GM10847 (cell line): ENCODE data around the gene NSL1.

Experiments
- POLR2A ChIP-seq: IDR thresholded peaks from 2 replicates; pipeline ENCODE4 v1.6.1; 2011; ENCODE audit not compliant: insufficient read length; ENCODE audit errors: extremely low read depth

The NSL1 gene, protein sequence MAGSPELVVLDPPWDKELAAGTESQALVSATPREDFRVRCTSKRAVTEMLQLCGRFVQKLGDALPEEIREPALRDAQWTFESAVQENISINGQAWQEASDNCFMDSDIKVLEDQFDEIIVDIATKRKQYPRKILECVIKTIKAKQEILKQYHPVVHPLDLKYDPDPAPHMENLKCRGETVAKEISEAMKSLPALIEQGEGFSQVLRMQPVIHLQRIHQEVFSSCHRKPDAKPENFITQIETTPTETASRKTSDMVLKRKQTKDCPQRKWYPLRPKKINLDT

DNA sequence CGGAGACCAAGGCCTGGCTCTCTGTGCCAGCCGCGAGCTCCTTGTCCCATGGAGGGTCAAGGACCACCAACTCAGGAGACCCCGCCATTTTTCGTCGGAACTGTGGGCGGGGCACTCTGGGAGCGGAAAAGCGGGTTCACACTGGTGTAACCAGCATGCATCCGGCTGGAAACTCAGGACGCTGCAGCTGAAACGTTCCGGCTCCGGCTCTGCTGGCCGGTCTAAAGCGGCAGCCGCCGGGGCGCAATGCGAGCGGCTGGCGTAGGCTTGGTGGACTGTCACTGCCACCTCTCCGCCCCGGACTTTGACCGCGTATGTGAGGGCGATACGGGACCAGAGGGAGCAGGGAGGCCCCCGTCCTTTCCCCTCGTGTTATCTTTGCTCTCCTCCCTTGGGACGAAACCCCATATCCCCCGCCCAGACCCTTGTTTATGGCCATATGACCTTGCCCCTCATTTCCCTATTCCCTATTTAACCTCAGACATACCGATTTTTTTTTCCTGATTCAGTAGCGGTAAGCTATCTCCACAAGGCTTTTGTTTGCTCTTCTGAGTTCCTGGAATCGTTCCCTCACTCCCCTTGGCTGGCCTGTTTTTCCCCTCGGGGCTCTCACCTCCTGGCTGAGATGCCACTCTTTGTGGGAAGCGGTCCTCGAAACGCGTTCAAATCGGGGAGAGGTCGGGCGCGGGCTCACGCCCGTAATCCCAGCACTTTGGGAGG, at the start of gene NSL1, which contains the start of gene TATDN3:
Gene NSL1 (minus strand): TSS at position 102 of the 720 bp plus-strand sequence. CDS start 14 bp downstream, at position 88.
Gene TATDN3 (plus strand): TSS at position 219 of the 720 bp plus-strand sequence. CDS start 28 bp downstream, at position 247.
- TF ChIP-seq POLR2A: peak; percentile 94

- no peak for TF ChIP-seq POLR2A
Observed at GRCh38 chr1:212838145-212838544, 46.6 kb upstream of the NSL1 start.

GRCh38 chr1:212828395-212828794, 36.8 kb upstream of the NSL1 start:
- no peak for TF ChIP-seq POLR2A

DNA sequence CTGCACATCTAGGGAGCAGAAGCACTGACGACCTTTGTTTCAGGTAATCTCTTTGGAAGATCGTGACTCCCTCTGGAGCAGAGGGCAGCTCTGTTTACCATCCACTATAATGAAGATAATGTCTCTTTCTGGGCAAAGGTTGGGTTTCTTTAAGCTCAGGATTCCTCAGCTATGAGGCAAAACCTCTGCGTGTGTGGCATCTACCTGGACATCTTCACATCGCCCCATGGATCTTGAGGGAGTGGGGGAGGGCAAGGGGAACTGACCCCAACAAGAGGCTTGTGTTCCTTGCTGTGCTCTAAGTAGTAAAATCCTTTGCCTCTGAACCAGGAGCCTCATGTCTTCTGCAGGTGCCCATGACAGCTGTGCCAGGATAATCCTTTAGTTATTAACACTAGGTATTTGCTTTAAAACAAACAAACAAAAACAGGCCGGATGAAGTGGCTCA, 36.3 kb upstream of the NSL1 start:
- no peak for TF ChIP-seq POLR2A

GRCh38 chr1:212827171-212827776, 35.7 kb upstream of the NSL1 start:
- TF ChIP-seq POLR2A: no peak

DNA sequence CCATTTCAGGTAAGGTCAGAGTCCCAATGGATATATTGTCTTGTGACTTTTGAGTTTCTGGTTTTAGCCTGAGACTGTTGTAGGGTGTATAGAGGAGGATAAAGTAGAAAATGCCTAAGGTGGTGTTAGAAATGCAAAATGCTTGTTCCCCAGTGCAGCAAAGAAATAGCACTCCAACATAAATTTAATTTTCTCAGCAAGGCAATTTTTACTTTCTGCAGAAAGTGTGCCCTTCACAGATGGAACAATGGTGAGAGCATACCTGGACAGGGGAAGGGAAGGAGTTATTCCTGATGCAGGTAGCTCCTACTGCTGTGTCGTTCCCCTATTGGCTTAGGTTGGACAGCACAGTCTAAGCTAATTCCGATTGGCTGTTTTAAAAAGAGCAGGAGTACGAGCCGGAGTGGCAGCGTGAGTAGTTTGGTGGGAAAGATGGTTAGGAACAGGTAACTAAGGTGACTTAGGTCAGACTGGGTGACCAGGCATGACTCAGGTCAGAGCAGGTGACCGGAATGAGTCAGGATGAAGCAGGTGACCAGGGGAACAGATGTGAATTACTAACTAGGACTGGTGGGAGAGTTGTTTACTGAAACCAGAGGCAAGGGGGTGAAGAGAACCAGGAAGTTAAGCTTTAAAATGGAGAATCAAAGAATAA, 34.3 kb upstream of the NSL1 start:
- no peak for TF ChIP-seq POLR2A

GRCh38 chr1:212824201-212824600, 32.6 kb upstream of the NSL1 start:
- TF ChIP-seq POLR2A: no peak

DNA sequence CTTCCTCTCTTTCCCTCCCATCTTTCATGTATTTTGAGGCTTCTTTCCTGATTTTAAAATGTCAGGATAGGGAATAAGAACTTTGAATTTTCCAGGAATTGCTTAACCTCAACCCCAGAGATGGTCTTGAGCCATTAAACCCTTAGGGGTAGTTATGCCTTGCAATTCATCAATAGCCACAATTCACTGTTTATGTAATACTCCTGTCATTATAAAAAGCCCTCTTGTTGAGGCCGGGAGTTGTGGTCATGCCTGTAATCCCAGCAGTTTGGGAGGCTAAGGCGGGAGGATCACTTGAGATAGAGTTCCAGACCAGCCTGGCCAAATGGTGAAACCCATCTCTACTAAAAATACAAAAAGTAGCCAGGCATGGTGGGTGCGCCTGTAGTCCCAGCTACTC, 31.4 kb upstream of the NSL1 start:
- no peak for TF ChIP-seq POLR2A

DNA sequence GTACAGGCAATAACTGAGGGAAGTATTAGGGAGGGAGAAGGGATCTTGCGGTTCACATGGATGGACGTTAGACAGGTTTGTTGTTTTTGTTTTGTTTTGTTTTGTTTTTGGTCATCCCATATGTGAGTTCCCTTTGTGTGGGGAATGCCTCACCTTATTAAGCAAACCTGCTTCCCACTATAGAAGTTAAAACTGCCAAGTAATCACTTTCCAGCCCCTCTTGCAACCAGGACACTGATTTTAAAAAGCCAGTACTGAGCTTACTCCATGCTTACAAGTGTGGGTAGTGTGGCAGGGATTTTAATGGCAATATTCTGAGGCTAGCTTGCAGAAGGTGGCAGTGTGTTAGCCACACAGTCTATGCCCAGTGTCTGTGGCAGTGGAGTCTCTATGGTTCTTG, 29.4 kb upstream of the NSL1 start:
- TF ChIP-seq POLR2A: no peak

- no peak for TF ChIP-seq POLR2A
Observed at GRCh38 chr1:212819726-212820125, 28.1 kb upstream of the NSL1 start.

- TF ChIP-seq POLR2A: no peak
Observed at GRCh38 chr1:212816567-212817278, 25.1 kb upstream of the NSL1 start.

GRCh38 chr1:212814537-212815334, 23.2 kb upstream of the NSL1 start:
- TF ChIP-seq POLR2A: no peak

GRCh38 chr1:212805767-212806166, 14.2 kb upstream of the NSL1 start:
- no peak for TF ChIP-seq POLR2A

GRCh38 chr1:212797681-212798080, 6.1 kb upstream of the NSL1 start:
- TF ChIP-seq POLR2A: no peak
